ENCODE data around the gene ZNF580. TPM values are rescaled to one million over a fixed set of nuclear protein-coding genes. Genes with fewer than 3 reads are reported as not detected.

ZNF580 gene, protein sequence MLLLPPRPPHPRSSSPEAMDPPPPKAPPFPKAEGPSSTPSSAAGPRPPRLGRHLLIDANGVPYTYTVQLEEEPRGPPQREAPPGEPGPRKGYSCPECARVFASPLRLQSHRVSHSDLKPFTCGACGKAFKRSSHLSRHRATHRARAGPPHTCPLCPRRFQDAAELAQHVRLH
- 10 to 100 TPM; 21.9 to 22.2 TPM for total RNA-seq

DNA sequence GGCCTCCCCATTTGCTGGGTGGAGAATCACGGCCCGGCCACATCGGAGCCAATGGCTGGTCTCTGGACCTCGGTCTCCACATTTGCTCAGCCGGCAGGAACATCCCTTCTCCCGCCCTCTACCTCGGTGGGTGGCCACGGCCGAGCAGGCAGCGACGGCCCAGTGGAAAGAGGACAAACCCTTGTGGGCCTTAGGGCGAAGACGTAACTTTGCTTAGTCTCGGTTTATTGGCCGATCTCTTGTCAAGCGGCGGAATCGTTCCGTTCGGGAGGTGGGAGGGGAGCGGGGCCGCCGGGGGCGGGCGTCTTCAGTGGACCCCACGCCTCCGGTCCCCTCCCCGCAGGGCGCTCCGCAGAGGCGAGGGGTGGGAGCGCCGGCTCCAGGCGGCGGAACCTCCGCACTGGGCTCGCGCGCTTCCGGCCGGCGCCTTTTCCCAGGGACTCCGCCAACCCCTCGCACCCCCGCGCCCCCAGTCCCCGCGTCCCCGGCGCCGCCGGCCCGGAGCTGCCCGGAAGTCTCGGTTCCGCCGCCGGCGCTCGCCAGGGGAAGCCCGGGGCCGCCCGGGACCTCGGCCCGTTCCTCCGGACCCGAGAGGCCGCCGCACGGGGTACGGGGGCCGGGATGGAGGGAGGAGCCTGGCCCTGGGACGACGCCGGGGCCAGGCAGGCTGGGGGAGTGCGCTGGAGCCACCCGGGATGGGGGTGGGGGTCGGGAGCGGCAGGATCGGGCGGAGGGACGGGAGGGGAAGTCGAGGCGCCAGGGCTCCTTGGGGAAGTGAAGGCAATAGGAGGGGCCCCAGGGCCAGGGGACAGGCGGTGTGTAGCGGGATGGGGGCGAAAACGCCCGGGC lies at the start of gene ZNF580:
Gene ZNF580 (plus strand): TSS at position 426 of the 849 bp plus-strand sequence. CDS start 1,507 bp downstream, outside the sequence.
- ATAC-seq (replicated peaks), result peak; percentile 13
- Mint-ChIP-seq H3K36me3 (ENCODE audit: low read depth) (peaks cover 73% of the 10 kb centered on the region), H3K9me3 (peaks cover 3% of the 10 kb centered on the region), H3K4me1 (peaks cover 42% of the 10 kb centered on the region), H3K4me3 (peak within 1 kb of the TSS; percentile 96), H3K27me3 (no peaks in the 10 kb centered on the region), H3K27ac (peak within 1 kb of the TSS; percentile 89)

DNA sequence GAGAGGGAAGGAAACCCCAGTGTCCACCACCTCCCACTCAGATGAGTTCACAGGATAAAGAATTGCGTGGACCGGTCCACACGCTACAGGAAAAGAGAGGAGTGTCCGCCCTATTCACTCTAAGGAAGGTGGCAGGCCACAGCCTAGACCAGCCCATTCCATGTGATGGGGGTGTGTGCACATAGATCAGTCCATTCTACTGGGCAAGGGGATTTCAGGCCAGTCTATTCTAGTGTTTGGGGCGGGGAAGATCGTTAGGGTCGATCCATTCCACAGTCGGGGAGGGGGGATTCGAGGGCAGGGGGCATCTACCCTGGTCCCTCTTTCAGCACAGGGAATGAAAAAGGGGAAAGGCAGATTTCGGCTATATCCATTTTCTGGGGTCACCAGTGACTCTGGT lies 49.2 kb upstream of the ZNF580 start:
- H3K27ac Mint-ChIP-seq, result no peak overlapping the region
- peaks cover 34% of the 10 kb centered on the region for H3K36me3 Mint-ChIP-seq (ENCODE audit: low read depth)
- no peak overlapping the region for H3K4me3 Mint-ChIP-seq
- H3K4me1 Mint-ChIP-seq, result no peaks in the 10 kb centered on the region
- no peak for ATAC-seq (replicated peaks)
- no peaks in the 10 kb centered on the region for H3K9me3 Mint-ChIP-seq
- H3K27me3 Mint-ChIP-seq, result no peaks in the 10 kb centered on the region

DNA sequence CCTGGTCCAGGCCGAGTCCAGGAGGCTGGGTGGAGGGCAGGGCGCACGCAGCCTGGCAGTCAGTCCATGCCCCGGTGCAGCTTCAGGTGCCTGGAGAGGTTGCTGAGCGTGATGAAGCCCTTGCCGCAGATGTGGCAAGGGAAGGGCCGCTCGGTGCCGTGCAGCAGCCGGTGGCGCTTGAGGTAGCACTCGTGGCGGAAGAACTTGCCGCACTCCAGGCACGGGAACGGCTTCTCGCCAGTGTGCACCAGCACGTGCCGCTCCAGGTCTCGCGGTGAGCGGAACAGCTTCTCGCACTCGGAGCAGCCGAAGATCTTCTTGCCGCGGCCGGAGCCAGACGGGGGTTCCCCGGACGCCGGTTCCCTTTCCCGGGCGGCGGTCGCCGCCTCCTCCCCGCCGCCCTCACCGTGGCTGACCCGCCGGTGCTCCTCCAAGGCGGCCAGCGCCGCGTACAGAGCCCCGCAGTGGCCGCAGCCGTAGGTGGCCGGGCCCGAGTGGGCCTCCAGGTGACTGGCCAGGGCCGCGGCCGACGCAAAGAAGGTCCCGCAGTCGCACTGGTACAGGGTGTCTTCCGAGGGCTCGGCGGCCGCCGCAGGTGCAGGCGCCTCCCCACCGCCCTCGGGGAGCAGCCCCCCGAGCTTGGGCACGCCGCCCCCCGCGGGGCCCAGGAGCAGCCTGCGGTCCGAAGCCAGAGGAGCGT lies 48.3 kb upstream of the ZNF580 start:
- H3K4me3 Mint-ChIP-seq, result no peak overlapping the region
- peaks cover 40% of the 10 kb centered on the region for H3K36me3 Mint-ChIP-seq (ENCODE audit: low read depth)
- no peaks in the 10 kb centered on the region for H3K9me3 Mint-ChIP-seq
- ATAC-seq (replicated peaks), result no peak
- H3K4me1 Mint-ChIP-seq, result no peaks in the 10 kb centered on the region
- H3K27me3 Mint-ChIP-seq, result no peaks in the 10 kb centered on the region
- no peak overlapping the region for H3K27ac Mint-ChIP-seq

DNA sequence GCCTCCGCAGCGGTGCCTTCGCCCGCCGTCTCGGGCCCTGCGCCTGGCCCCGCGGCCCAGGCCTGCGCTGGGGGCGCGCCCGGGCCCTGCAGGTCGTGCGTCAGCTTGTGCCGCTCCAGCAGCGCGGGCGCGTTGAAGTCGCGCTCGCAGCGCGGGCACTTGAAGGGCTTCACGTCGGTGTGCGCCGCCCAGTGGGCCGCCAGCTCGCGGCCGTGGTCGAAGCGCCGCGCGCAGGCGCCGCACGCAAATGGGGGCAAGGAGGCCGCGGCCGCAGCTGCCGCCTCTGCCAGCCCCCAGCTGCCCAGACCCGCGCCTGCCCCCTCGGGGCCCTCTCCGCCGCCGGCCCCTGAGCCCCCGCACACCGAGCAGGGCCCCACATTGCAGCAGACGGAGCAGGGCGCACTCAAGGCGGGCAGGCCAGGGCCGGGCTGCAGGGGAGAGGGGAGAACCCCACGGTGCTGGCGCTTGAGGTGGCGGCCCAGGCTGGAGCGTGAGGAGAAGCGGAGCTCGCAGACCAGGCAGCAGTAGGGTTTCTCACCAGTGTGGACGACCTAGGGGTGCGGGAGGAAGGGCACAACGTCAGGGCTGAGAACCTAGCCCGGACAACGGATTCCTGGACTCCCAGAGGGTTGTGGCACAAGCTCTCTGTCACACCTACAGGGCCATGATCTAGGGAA lies 47.6 kb upstream of the ZNF580 start:
- peaks cover 46% of the 10 kb centered on the region for H3K36me3 Mint-ChIP-seq (ENCODE audit: low read depth)
- no peak overlapping the region for H3K4me3 Mint-ChIP-seq
- H3K27ac Mint-ChIP-seq, result no peak overlapping the region
- no peaks in the 10 kb centered on the region for H3K9me3 Mint-ChIP-seq
- no peak for ATAC-seq (replicated peaks)
- H3K4me1 Mint-ChIP-seq, result no peaks in the 10 kb centered on the region
- H3K27me3 Mint-ChIP-seq, result no peaks in the 10 kb centered on the region

DNA sequence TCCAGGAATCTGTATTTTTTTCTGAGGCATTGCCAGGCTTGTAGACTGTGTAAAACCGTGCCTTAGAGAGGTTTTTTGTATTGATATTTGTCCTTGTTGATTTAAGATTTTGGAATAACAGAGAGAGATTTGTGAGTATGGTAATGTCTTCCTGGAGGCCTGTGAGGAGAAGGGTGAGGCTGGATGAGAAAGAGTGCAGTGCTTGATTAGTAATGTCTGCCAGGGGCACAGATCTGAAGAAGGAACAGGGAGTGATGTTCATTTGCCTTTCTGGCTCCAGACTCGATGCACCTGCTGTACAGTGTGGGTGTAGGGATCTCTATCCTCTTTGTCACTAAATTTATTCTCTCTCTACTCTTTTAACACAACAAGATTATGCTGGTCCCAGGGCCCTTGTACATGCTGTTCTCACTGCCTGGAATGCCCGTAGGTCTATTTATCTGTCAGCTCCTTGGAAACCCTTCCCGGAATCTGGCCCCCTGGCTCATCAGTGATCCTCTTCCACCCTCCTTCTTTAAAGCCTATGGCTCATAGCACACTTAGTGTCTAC lies 45.7 kb upstream of the ZNF580 start:
- Mint-ChIP-seq H3K4me3 (no peak overlapping the region), H3K27me3 (no peaks in the 10 kb centered on the region), H3K4me1 (peaks cover 8% of the 10 kb centered on the region), H3K27ac (no peak overlapping the region), H3K9me3 (no peaks in the 10 kb centered on the region), H3K36me3 (ENCODE audit: low read depth) (peaks cover 53% of the 10 kb centered on the region)
- ATAC-seq (replicated peaks), result no peak

DNA sequence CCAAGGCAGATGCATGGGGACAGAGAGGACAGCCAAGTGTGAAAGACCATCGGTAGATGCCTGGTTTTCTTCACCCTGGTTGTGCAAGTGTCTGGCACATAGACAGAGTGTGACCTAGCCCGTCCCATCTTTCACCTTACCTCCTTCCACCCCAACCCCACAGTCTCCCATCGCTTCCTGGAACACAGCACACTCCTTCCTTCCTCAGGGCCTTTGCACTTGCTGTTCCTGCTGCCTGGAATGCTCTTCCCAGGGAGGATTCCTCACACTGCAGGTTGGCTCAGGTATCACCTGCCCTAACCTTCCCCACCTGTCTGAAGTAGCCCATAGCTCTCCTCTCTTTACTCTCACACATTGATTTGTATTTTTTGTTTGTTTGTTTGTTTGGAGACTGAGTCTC lies 44.5 kb upstream of the ZNF580 start:
- H3K36me3 Mint-ChIP-seq (ENCODE audit: low read depth), result peaks cover 51% of the 10 kb centered on the region
- H3K4me3 Mint-ChIP-seq, result no peak overlapping the region
- no peak overlapping the region for H3K27ac Mint-ChIP-seq
- no peaks in the 10 kb centered on the region for H3K27me3 Mint-ChIP-seq
- H3K9me3 Mint-ChIP-seq, result no peaks in the 10 kb centered on the region
- no peak for ATAC-seq (replicated peaks)
- peaks cover 12% of the 10 kb centered on the region for H3K4me1 Mint-ChIP-seq

DNA sequence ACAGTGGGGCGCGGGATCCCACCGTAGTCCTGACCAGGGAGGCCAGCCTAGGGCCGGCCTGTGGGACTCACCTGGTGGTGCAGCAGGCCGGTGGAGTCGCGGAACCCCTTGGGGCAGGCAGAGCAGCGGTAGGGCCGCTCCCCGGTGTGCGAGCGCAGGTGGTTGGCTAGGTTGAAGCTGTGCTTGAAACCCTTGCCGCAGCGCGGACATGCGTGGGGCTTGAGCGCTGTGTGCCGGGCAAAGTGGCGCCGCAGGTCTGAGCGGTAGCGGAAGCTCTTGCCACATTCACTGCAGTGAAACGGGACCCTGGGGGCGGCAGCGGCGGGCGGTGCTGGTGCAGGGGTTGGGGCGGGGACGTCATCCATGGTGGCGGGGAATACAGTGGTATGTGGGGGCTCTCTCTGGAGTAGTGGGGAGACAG lies 43.3 kb upstream of the ZNF580 start:
- Mint-ChIP-seq H3K36me3 (ENCODE audit: low read depth) (peaks cover 45% of the 10 kb centered on the region), H3K27me3 (no peaks in the 10 kb centered on the region), H3K4me3 (no peak overlapping the region), H3K9me3 (no peaks in the 10 kb centered on the region), H3K27ac (no peak overlapping the region), H3K4me1 (peaks cover 17% of the 10 kb centered on the region)
- no peak for ATAC-seq (replicated peaks)

DNA sequence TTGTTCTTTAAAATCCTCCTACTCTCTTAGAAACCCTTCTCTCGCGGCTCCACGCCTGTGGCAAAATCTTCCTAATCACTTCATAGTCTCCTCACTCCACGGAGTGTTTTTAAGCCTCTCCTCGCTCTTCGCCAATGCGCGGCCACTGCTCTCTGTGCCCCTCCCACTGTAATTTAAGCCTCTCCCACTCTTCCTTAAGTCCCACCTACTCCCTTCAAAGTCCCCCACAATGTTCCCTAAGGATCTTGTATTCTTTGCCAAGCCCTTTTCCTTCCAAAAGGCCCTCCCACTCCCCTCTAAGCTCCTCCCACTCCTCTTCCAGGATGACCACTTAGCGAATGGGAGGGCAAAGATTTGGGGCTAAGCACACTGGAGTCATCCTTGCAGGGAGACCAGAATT lies 42.8 kb upstream of the ZNF580 start:
- no peak for ATAC-seq (replicated peaks)
- Mint-ChIP-seq H3K4me1 (peaks cover 17% of the 10 kb centered on the region), H3K9me3 (no peaks in the 10 kb centered on the region), H3K27ac (no peak overlapping the region), H3K4me3 (no peak overlapping the region), H3K27me3 (no peaks in the 10 kb centered on the region), H3K36me3 (ENCODE audit: low read depth) (peaks cover 45% of the 10 kb centered on the region)

DNA sequence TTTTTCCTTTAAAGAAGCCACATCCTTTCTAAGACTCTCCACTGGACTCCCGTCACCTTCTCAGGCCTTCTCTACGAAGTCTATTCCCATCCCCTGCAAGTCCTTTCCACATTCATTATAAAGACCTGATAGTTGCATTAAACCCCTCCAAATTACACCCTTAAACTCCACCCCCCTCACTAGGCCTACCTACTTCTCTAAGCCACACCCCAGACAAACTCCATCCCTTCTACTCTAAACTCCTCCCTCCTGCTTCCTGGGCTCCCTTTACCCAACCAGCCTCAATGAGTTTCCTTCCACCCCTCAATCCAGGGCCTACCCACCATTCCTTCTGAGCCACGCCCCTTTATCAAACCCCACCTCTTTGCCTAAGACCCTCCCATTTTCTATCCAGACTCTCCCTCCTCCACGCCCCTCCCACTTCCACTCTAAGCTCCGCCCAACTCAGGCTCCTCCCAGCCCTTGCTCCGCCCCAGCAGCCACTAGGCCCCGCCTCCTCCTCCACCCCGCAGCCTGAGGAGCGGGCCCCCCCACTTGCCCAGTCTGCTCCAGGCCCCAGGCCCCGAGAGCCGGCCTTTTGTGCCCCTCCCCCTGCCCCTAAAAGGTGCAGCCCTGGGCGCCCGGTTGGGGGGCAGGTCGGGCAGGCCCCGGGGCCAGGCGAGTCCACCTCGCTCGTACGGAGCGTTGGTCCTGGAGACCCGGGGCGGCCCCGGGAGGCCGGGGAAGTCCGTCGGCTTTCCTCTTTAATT lies 41.9 kb upstream of the ZNF580 start:
- Mint-ChIP-seq H3K36me3 (ENCODE audit: low read depth) (peaks cover 40% of the 10 kb centered on the region), H3K4me1 (peaks cover 22% of the 10 kb centered on the region), H3K4me3 (peak overlapping the region; percentile 92), H3K9me3 (no peaks in the 10 kb centered on the region), H3K27ac (peak overlapping the region; percentile 95), H3K27me3 (no peaks in the 10 kb centered on the region)
- ATAC-seq (replicated peaks), result peak; percentile 75

DNA sequence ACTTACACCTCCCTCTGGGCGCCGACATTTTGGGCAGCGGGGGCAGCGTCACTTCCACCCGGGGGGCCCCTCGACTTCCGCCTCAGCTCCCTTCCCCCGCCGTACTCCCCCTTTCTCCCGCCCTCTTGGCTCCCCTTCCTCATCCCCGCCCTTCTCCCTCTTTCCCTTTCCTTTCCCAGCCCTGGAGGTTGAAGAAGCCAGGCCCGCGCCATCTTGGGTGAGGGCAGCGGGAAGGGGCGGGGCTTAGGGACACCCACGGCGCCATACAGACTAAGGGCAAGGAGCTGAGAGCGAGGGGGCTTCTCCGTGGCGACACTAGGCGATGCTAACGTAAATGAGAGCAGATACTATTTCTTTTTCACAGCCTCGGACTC lies 41.3 kb upstream of the ZNF580 start, which contains the start of gene FIZ1:
Gene FIZ1 (minus strand): TSS at position 50 of the 374 bp plus-strand sequence. CDS start 1,652 bp downstream, outside the sequence.
- ATAC-seq (replicated peaks), result peak; percentile 83
- Mint-ChIP-seq H3K27ac (peak within 1 kb of the TSS; percentile 95), H3K36me3 (ENCODE audit: low read depth) (peaks cover 40% of the 10 kb centered on the region), H3K9me3 (no peaks in the 10 kb centered on the region), H3K4me3 (peak within 1 kb of the TSS; percentile 92), H3K27me3 (no peaks in the 10 kb centered on the region), H3K4me1 (peaks cover 24% of the 10 kb centered on the region)

DNA sequence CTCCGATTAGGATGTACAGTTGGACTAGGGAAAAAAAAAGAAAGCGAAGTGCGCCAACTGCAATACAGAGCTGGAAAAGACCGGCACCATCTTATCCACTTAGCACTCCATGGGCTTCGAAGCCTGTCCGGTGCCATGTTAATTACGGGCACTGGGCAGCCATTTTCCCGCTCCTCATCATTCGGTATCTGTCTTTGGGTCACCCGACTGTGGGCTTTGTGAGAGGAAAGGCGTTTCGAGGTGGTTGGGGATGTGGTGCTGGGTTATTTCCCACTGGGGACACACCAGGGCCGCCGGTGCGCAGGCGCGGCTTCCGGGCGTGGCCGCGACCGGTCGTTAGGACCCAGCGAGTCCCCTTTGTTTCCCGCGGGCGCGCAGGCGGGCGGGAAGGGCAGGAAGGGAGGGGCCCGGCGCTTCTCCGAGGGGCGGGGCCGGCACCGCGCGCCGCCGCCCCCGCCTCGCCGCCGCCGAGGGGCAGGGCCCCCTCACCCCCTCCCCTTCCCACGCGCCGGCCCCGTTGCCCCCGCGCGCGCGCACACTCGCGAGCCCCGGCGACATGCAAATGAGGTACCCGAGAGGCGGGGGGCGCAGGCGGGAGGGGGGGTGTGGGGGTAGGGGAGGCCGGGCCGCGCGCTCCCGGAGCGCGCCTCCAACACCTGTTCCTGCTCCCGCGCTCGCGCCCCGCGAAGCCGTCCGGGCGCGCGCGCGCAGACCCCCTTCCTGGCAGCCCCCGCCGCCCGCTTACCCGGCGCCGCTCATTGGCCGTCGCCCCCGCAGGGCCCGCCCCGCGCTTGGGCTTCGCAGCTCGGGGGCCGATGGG lies 40.8 kb upstream of the ZNF580 start, which contains the start of gene ZNF524:
Gene ZNF524 (plus strand): TSS at position 447 of the 820 bp plus-strand sequence. CDS start 1,825 bp downstream, outside the sequence.
- peak within 1 kb of the TSS; percentile 92 for H3K4me3 Mint-ChIP-seq
- H3K27me3 Mint-ChIP-seq, result no peaks in the 10 kb centered on the region
- peak within 1 kb of the TSS; percentile 95 for H3K27ac Mint-ChIP-seq
- peaks cover 28% of the 10 kb centered on the region for H3K4me1 Mint-ChIP-seq
- peaks cover 34% of the 10 kb centered on the region for H3K36me3 Mint-ChIP-seq (ENCODE audit: low read depth)
- H3K9me3 Mint-ChIP-seq, result no peaks in the 10 kb centered on the region
- ATAC-seq (replicated peaks), result peak; percentile 63

DNA sequence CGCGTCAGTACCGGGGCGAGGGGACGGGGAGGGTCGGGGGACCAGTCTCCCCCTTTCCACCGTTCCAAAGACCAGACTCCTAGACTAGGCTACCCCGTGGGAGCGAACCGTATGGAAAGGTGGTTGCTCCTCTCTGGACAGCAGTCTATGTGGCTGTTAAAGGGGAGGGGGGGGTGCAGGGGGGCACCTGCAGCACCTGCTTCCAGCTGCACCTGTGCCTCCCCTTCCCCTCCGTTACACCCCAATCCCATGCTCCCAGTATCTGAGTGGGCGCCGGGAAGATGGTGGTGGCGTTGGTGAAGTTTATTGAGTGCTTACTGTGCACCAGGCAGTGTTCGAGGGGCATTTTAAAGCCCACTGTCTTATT lies 40.2 kb upstream of the ZNF580 start:
- peak overlapping the region; percentile 89 for H3K4me3 Mint-ChIP-seq
- no peaks in the 10 kb centered on the region for H3K9me3 Mint-ChIP-seq
- no peaks in the 10 kb centered on the region for H3K27me3 Mint-ChIP-seq
- no peak for ATAC-seq (replicated peaks)
- H3K36me3 Mint-ChIP-seq (ENCODE audit: low read depth), result peaks cover 29% of the 10 kb centered on the region
- peaks cover 28% of the 10 kb centered on the region for H3K4me1 Mint-ChIP-seq
- H3K27ac Mint-ChIP-seq, result peak overlapping the region; percentile 90

DNA sequence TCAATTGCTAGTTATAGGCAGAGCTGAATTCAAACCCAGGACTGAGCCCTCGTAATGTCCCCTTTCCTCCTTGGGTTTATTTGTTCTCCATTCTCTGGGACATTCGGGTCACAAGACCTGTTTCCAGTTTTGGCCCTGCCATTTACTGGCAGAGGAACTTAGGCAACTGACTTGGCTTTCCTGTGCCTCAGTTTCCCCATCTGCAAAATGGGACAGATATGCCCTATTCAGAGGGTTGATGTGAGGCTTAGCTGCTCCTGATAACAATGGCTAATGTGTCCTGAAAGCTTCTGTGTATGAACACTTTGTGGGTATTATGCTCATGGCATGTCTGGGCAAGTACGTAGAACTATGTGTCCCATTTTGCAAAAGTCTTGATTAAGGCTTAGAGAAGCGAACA lies 39.7 kb upstream of the ZNF580 start:
- no peaks in the 10 kb centered on the region for H3K27me3 Mint-ChIP-seq
- ATAC-seq (replicated peaks), result no peak
- H3K4me1 Mint-ChIP-seq, result peaks cover 28% of the 10 kb centered on the region
- H3K27ac Mint-ChIP-seq, result peak overlapping the region; percentile 90
- peaks cover 29% of the 10 kb centered on the region for H3K36me3 Mint-ChIP-seq (ENCODE audit: low read depth)
- no peaks in the 10 kb centered on the region for H3K9me3 Mint-ChIP-seq
- H3K4me3 Mint-ChIP-seq, result peak overlapping the region; percentile 89
